Stimulated activated naive CD4-positive, alpha-beta T cell treated with Interleukin-2 at 50 U/mL for 16 hours (primary cell): ENCODE data around the gene ZNF672.

Experiments
- DNase-seq: peaks from one replicate; lab custom pipeline; 2025; lab: John Stamatoyannopoulos, UW

ZNF672 gene

GRCh38 chr1:248890549-248891498 lies 52.8 kb downstream of the ZNF672 start:
- no peak for DNase-seq

- no peak for DNase-seq
Observed at GRCh38 chr1:248891758-248892157, 53.7 kb downstream of the ZNF672 start.

- DNase-seq, result no peak
Observed at GRCh38 chr1:248892590-248892989, 54.6 kb downstream of the ZNF672 start.

- no peak for DNase-seq
Observed at GRCh38 chr1:248894837-248895236, 56.8 kb downstream of the ZNF672 start.

GRCh38 chr1:248897412-248898337 lies 59.7 kb downstream of the ZNF672 start:
- no peak for DNase-seq
